Measurements from ENCODE around the gene SPAG9. TPM values are rescaled to one million over a fixed set of nuclear protein-coding genes. Genes with fewer than 3 reads are reported as not detected.
A peak's percentile ranks its signal among the peaks of the same experiment; 100 is the strongest.

Gene SPAG9
- total RNA-seq, 1 experiment from 2014 or later: 29.8 TPM

DNA sequence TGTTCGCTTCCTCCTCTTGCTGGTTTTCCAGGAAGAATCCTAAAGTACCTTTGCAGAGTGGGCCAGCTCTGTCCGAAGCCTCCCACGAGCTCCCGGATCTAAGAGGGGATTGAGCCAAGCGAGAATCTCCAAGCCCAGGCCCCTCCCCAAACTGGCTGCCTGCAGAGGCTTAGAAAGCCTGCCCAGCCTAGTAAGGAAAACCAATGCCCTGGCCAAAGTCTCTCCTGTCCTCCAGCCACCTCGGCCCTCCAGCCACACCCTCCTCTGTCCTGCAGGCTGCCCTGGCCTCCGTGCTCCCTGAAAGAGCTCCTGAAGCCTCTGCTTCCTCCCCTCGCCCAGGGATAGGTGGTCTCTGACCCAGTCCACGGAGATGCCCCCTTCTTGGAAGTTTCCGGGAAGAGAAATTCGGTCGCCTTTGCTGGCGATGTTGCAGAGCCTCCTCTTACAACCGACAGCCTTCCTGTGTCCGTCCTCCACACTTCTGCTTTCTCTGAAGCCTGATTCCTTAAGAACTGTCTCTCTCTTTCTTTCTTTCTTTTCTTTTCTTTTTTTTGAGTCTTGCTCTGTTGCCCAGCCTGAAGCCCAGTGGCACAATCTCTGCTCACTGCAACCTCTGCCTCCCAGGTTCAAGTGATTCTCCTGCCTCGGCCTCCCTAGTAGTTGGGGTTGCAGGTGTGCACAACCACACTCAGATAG, 199.6 kb downstream of the SPAG9 start:
- no peaks in the 10 kb centered on the region for H3K36me3 ChIP-seq (replicated peaks; ENCODE audit: control insufficient read depth, insufficient read depth, low read length)
- DNase-seq: peak; percentile 76
- no peaks in the 10 kb centered on the region for H3K27me3 ChIP-seq (ENCODE audit: control insufficient read depth, insufficient read depth, low read length)
- H3K4me3 ChIP-seq (ENCODE audit: insufficient read depth, low read depth, low read length): no peak overlapping the region

DNA sequence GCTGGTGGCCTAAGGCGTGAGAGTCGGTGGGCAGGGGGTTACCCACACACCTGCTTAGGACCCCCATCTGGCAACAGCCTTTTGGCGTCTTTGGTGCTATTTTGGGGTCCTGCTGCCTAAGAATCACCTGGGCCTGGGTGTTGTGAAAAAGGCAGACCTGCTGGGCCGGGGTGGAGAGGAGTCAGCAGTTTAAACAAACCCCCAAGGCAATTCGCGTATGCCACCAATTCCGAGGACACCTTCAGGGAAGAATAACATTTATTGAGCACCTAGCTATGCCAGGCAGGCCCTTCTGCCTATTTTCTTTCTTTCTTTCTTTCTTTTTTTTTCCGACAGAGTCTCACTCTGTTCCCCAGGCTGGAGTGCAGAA, 200.6 kb downstream of the SPAG9 start:
- H3K4me3 ChIP-seq (ENCODE audit: insufficient read depth, low read depth, low read length): no peak overlapping the region

DNA sequence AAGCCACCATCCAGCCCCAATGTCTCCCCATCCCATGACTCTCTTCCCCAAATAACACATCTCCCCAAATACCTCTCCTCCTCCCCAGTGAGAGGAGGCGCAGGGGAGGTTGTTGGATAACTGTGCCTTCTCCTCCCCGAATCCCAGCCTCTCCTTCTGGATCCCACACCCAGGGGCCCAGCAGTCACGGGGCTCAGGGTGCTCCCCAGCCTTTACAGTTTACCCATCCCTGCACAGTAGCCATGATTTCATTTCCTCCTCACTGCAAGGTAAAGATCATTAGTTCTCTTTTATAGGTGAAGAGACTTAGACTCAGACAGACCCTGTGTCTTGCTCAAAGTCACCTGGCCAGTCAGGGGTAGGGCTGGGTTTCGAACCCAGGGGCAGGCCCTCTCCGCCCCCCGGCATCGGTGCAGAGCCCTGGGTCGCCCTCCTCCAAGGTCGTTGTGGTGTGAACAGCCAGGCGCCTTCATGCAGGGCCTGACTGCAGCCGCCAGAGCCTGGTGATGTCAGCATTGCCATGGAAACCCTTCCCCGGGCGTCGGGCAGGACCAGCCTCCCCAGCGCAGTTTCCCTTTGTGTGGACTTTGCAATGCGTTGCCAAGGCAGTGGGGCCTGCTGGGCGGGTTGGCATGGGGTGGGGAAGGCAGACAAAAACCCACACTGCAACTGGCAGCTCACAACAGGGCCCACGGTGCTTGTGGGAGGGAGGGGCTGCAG, 201.2 kb downstream of the SPAG9 start:
- no peaks in the 10 kb centered on the region for H3K36me3 ChIP-seq (replicated peaks; ENCODE audit: control insufficient read depth, insufficient read depth, low read length)
- peak; percentile 95 for DNase-seq
- H3K4me3 ChIP-seq (ENCODE audit: insufficient read depth, low read depth, low read length): no peak overlapping the region
- no peaks in the 10 kb centered on the region for H3K27me3 ChIP-seq (ENCODE audit: control insufficient read depth, insufficient read depth, low read length)

More for the DNA sequence above, 200.6 kb downstream of the SPAG9 start:
- no peaks in the 10 kb centered on the region for H3K27me3 ChIP-seq (ENCODE audit: control insufficient read depth, insufficient read depth, low read length)
- DNase-seq: no peak
- H3K36me3 ChIP-seq (replicated peaks; ENCODE audit: control insufficient read depth, insufficient read depth, low read length): no peaks in the 10 kb centered on the region

GRCh38 chr17:50918933-50919296, 201.8 kb downstream of the SPAG9 start:
- Histone ChIP-seq H3K4me3 (ENCODE audit: insufficient read depth, low read depth, low read length) (no peak overlapping the region), H3K36me3 (replicated peaks; ENCODE audit: control insufficient read depth, insufficient read depth, low read length) (no peaks in the 10 kb centered on the region), H3K27me3 (ENCODE audit: control insufficient read depth, insufficient read depth, low read length) (no peaks in the 10 kb centered on the region)
- DNase-seq: no peak

DNA sequence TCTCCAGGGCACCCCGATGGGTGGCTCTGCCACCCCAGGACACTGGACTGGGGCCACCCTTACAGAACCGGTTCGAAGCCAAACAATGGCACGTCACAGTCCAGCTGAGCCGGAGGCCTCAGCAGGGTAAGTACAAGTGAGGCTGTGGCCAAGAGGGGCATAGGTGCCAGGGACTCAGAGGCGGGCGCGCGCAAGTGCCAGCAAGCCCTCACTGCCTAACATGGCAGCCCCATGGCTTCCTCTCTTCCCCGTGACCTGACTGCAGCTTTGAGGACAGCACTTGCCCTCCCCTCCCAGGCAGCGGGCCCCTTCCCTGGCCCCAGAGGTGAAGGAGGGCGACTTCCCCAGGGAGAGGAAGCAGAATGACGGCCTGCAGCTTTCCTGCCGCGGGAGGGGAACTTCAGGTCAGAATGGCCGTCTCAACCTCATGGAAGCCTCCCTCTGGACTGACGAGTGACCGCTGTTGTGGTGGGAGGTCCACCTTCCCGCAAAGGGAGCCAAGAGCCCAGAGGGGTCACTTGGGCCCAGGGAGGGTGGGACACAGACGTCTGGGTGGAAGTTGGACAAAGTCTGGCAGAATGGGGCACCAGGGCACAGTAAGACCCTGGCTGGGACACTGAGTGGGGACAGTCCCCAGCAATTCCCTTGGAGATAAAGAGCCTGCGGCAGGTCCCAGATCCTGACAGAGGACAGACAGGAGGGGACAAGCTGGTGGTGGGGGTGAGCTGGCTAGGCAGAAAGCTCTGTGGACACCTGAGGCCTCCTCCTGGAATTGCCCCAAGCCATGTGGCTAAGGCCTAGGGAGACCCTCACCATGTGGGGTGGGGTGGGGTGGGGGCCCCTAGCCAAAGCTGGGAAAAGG, 202.4 kb downstream of the SPAG9 start:
- Histone ChIP-seq H3K4me3 (ENCODE audit: insufficient read depth, low read depth, low read length) (no peak overlapping the region), H3K36me3 (replicated peaks; ENCODE audit: control insufficient read depth, insufficient read depth, low read length) (no peaks in the 10 kb centered on the region), H3K27me3 (ENCODE audit: control insufficient read depth, insufficient read depth, low read length) (no peaks in the 10 kb centered on the region)
- DNase-seq: no peak

DNA sequence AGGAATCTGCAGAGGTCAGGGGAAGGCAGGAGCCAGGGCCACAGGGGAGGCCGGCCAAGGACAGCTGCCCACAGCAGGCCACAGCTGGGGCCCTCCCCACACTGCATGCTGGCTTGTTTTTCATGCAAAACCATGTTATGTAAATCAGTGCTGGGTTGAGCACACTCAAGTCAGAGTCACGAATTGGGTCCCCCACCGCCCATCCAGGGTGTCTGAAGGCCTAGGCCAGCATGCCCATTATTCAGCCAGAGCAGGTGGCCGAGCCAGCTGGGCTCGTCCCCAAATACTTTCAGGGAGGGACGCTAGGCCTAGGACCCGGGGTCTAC, 203.3 kb downstream of the SPAG9 start:
- peak; percentile 79 for DNase-seq
- Histone ChIP-seq H3K27me3 (ENCODE audit: control insufficient read depth, insufficient read depth, low read length) (no peaks in the 10 kb centered on the region), H3K4me3 (ENCODE audit: insufficient read depth, low read depth, low read length) (no peak overlapping the region), H3K36me3 (replicated peaks; ENCODE audit: control insufficient read depth, insufficient read depth, low read length) (no peaks in the 10 kb centered on the region)

DNA sequence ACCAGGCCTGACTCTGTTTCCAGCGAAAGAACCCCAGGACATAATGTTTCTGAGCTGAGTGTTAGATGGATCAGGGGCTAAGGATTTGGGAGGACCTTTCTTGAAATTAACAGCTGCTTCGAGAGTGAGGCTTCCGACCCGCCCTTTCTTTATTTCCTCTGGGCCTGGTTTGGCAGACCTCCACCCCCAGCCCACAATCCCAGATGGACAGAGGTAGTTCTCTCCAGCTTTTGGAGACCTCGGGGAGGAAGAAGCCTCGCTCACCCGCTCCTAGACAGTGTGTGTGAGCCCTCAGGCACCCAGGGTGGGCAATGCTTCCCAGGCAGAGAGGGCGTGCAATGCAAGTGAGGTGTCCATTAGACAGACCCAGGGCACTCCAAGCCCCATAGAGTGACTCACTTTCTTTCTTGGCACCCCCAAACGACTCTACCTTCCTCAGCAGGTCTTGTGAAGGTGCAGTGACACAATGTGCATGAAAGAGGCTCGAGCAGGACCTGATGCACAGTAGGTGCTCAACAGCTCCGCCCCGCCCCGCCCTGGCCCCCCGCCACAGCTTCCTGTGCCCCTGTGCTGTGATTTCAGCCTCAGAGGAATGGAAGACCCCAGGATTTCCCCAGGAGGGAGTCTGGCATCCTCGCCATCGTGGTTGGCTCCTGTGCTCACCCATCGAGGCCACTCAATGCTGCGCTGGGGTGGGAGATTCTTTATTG, 203.8 kb downstream of the SPAG9 start:
- DNase-seq: peak; percentile 60
- Histone ChIP-seq H3K4me3 (ENCODE audit: insufficient read depth, low read depth, low read length) (no peak overlapping the region), H3K27me3 (ENCODE audit: control insufficient read depth, insufficient read depth, low read length) (no peaks in the 10 kb centered on the region), H3K36me3 (replicated peaks; ENCODE audit: control insufficient read depth, insufficient read depth, low read length) (no peaks in the 10 kb centered on the region)

- H3K4me3 ChIP-seq (ENCODE audit: insufficient read depth, low read depth, low read length): no peak overlapping the region
- H3K36me3 ChIP-seq (replicated peaks; ENCODE audit: control insufficient read depth, insufficient read depth, low read length): no peaks in the 10 kb centered on the region
- DNase-seq: no peak
- H3K27me3 ChIP-seq (ENCODE audit: control insufficient read depth, insufficient read depth, low read length): no peaks in the 10 kb centered on the region
These were observed 204.5 kb downstream of the SPAG9 start for GRCh38 chr17:50916026-50916707.

DNA sequence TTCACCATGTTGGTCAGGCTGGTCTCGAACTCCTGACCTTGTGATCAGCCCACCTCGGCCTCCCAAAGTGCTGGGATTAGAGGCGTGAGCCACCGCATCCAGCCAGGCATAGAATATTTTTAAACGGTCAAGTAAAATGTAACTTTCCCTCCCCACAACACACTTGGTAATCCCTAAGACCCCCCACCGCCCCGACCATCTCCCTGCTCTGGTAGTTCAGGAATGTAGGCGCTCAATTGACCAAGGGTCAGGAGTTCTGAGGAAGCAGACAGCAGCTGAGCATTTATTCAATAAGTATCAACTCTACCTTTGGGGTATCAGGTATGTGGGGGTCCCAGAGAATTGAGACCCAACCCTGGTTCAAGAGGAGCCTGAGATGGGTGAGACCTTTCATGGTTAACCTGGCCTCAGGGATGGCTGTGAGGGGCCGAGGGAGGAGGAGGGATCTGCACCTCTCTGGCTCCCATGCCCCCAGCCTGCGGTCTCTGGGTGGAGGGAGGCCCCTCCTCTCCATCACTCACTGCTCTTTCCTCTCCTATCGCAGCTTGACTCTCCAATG, 206.1 kb downstream of the SPAG9 start:
- no peaks in the 10 kb centered on the region for H3K27me3 ChIP-seq (ENCODE audit: control insufficient read depth, insufficient read depth, low read length)
- DNase-seq: peak; percentile 57
- H3K36me3 ChIP-seq (replicated peaks; ENCODE audit: control insufficient read depth, insufficient read depth, low read length): no peaks in the 10 kb centered on the region
- no peak overlapping the region for H3K4me3 ChIP-seq (ENCODE audit: insufficient read depth, low read depth, low read length)

GRCh38 chr17:50913120-50913519, 207.5 kb downstream of the SPAG9 start:
- Histone ChIP-seq H3K36me3 (replicated peaks; ENCODE audit: control insufficient read depth, insufficient read depth, low read length) (no peaks in the 10 kb centered on the region), H3K27me3 (ENCODE audit: control insufficient read depth, insufficient read depth, low read length) (no peaks in the 10 kb centered on the region; the same call in 1 of the 2 replicates), H3K4me3 (ENCODE audit: insufficient read depth, low read depth, low read length) (no peak overlapping the region)
- DNase-seq: no peak

Other genes starting within 250 kb of the SPAG9 start
- gene NME1, start 32.7 kb upstream of the SPAG9 start, total RNA-seq (2014; rRNA removed; shearing (Covaris generic)): 168 and 211 TPM in 2 replicates
- gene NME2, start 45.5 kb upstream of the SPAG9 start, total RNA-seq (2014; rRNA removed; shearing (Covaris generic)): 605 and 649 TPM in 2 replicates
- gene MBTD1, start 139.2 kb upstream of the SPAG9 start, total RNA-seq (2014; rRNA removed; shearing (Covaris generic)): 19.3 and 30.5 TPM in 2 replicates
- 80.1 and 81.8 TPM in 2 replicates for gene UTP18, start 139.7 kb upstream of the SPAG9 start, total RNA-seq (2014; rRNA removed; shearing (Covaris generic))

All from H7 (cell line).